Lower leg skin (tissue), 4 donors: Measurements from ENCODE around the gene SSR2. TPM values are rescaled to one million over a fixed set of nuclear protein-coding genes. Genes with fewer than 3 reads are reported as not detected.
"Not testable (repeated sequence)": the region's sequence is repeated elsewhere in the genome, so short reads cannot be mapped to it uniquely, and the experiment has no call there.

Experiments used
- DNase-seq, 2 donors: peaks; one replicate each; pipeline ENCODE4 v3.0.0-alpha.2; 2019; ENCODE audit warnings: low spot score in 2 of 2
- H3K4me3 ChIP-seq: fragments of 200-600 bp; sonication (generic); 2 replicates; pipeline ENCODE4 v1.5.1; 2017; ENCODE audit warnings: mild to moderate bottlenecking, low read depth; ENCODE audit not compliant: poor library complexity, severe bottlenecking
- CTCF ChIP-seq, 3 donors: fragments of 450-650 bp; IDR thresholded peaks; one replicate each; pipeline ENCODE4 v1.5.1; 2016; ENCODE audit warnings: antibody characterized with exemption in 3 of 3, mild to moderate bottlenecking in 3 of 3, moderate library complexity in 2 of 3
- POLR2A ChIP-seq, 2 donors: fragments of 450-650 bp; IDR thresholded peaks; one replicate each; pipeline ENCODE4 v1.6.1; 2016 to 2017; ENCODE audit warnings: antibody characterized with exemption in 2 of 2, mild to moderate bottlenecking in 1 of 2, moderate library complexity in 1 of 2
- WGBS, 2 donors: methylation state at CpG; one replicate each; pipeline ENCODE4 v1.1.5; 2018; 5-methylcytosine and 5-hydroxymethylcytosine counted together
- intact Hi-C: fragments of 100-400 bp; cut with DNase I; formaldehyde crosslinking; loops from one replicate; pipeline ENCODE4 v1.15.0; 2023; ENCODE audit warnings: low total_unique reads
- total RNA-seq, 4 donors: library from RNA; depleted of rRNA; stranded (reverse); fragments of >200 nt; gene quantifications; one replicate each; pipeline ENCODE4 v1.1.0, GENCODE V29; 2016

The SSR2 gene
- total RNA-seq, 4 donors from 2014 or later, result 113 to 215 (median 185) TPM

GRCh38 chr1:156001021-156001661, 19.6 kb downstream of the SSR2 start:
- 44 to 51% methylated on average over 10 of the region's 10 CpGs for WGBS, 2 donors
- intact Hi-C loops, result no loop called here
- no peak for DNase-seq
- H3K4me3 ChIP-seq, result no peak overlapping the region
- no peak for TF ChIP-seq POLR2A (IDR thresholded peaks at IDR 0.05)

GRCh38 chr1:155999964-156000363, 20.8 kb downstream of the SSR2 start:
- no peak for DNase-seq
- 77 to 79% methylated on average over 1 of the region's 1 CpG for WGBS, 2 donors
- TF ChIP-seq POLR2A (IDR thresholded peaks at IDR 0.05) (no peak), CTCF (IDR thresholded peaks at IDR 0.05) (no peak)
- intact Hi-C loops, result no loop called here
- no peak overlapping the region for H3K4me3 ChIP-seq

GRCh38 chr1:155996166-155996565, 24.6 kb downstream of the SSR2 start:
- DNase-seq, result no peak
- TF ChIP-seq CTCF (IDR thresholded peaks at IDR 0.05) (no peak), POLR2A (IDR thresholded peaks at IDR 0.05) (no peak)
- H3K4me3 ChIP-seq, result no peak overlapping the region
- WGBS, 2 donors, result 52 to 62% methylated on average over 2 of the region's 2 CpGs
- intact Hi-C loops, result no loop called here

- TF ChIP-seq POLR2A (IDR thresholded peaks at IDR 0.05), result no peak
- no peak for TF ChIP-seq CTCF (IDR thresholded peaks at IDR 0.05)
- 79 to 84% methylated on average over 3 of the region's 3 CpGs for WGBS, 2 donors
Observed at GRCh38 chr1:155993595-155993994, 27.2 kb downstream of the SSR2 start.

GRCh38 chr1:155990005-155990739, 30.6 kb downstream of the SSR2 start:
- 70 to 95% methylated on average over 6 of the region's 6 CpGs for WGBS, 2 donors
- no peak for DNase-seq
- intact Hi-C loops, result no loop called here
- H3K4me3 ChIP-seq, result no peak overlapping the region
- TF ChIP-seq CTCF (IDR thresholded peaks at IDR 0.05) (no peak), POLR2A (IDR thresholded peaks at IDR 0.05) (no peak)

More at GRCh38 chr1:155993595-155993994, 27.2 kb downstream of the SSR2 start:
- DNase-seq, result no peak
- no peak overlapping the region for H3K4me3 ChIP-seq
- intact Hi-C loops, result no loop called here

GRCh38 chr1:155989242-155990004, 31.3 kb downstream of the SSR2 start:
- no peak overlapping the region for H3K4me3 ChIP-seq
- peak; percentile 71 to 95 for DNase-seq
- TF ChIP-seq POLR2A (IDR thresholded peaks at IDR 0.05), result no peak
- peak in 2 of 3 donors; percentile 25 to 91 for TF ChIP-seq CTCF (IDR thresholded peaks at IDR 0.05)
- intact Hi-C loops, result loop anchor here (5.0 kb wide), 1 partner anchor 42 kb away; no protein-coding TSS in a partner anchor
- WGBS, 2 donors, result 20 to 36% methylated on average over 7 to 9 of the region's 9 CpGs

GRCh38 chr1:155984903-155985645, 35.7 kb downstream of the SSR2 start:
- H3K4me3 ChIP-seq, DNase-seq: not testable (repeated sequence)
- 88 to 89% methylated on average over 11 of the region's 11 CpGs for WGBS, 2 donors
- intact Hi-C loops, result loop anchor here (5.0 kb wide), 1 partner anchor 38 kb away; no protein-coding TSS in a partner anchor
